ENCODE measurements around the gene LRMDA.

GRCh38 chr10:76523246-76523645, 1091.8 kb downstream of the LRMDA start:
- TF ChIP-seq ZNF446 (CRISPR knock-in tag; IDR thresholded peaks at IDR 0.05) (no peak), SP5 (CRISPR knock-in tag; IDR thresholded peaks at IDR 0.05; ENCODE audit: borderline replicate concordance, low read depth) (no peak), NAIF1 (CRISPR knock-in tag; IDR thresholded peaks at IDR 0.05; ENCODE audit: borderline replicate concordance) (no peak)

Data from HepG2 (cell line).